Measurements from ENCODE around the gene ASIC1. TPM values are rescaled to one million over a fixed set of nuclear protein-coding genes. Genes with fewer than 3 reads are reported as not detected.

Gene ASIC1
- total RNA-seq, 1 donor: under 0.01 TPM

- Histone ChIP-seq H3K27me3 (ENCODE audit: insufficient read depth, low read length) (no peaks in the 10 kb centered on the region), H3K4me1 (ENCODE audit: insufficient read depth, low read length) (peaks cover 36% of the 10 kb centered on the region), H3K4me3 (ENCODE audit: low read length) (peak within 1 kb of the TSS; percentile 98)
Measured at GRCh38 chr12:50111693-50112455, 54.5 kb downstream of the ASIC1 start, which contains the start of gene COX14. Gene COX14 (plus strand): TSS chr12:50112236. CDS start chr12:50120044, 7,808 bp downstream.

DNA sequence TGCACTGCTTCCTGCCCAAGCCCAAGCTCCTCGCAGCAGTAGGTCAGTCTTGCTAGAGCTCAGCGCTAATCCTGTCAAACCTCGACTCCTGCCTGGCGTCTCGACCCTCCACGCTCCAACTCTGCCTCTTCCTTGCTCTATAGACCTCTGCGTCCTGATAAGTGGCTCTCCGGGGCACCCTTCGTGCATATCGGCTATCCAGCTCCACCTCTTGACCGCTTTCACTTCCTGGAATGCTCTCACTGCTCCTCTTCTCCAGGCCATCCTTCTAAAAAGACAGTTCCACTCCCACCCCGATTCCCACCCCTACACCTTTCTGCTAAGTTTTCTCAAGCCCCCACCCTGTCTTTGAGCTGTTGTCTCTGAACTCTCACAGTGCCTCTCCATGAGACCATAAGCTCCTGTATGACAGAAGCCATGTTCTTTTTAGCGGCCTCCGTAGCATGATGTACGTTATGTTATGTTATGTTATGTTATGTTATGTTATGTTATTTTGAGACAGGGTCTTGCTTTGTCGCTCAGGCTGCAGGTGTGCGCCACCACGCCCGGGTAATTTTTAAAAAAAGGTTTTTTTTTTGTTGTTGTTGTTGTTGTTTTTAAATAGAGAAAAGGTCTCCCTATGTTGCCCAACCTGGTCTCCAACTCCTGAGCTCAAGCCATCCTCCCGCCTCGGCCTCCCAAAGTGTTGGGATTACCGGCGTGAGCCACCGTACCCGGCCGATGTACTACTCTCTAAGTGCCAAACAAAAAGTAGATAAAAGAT, 55.2 kb downstream of the ASIC1 start:
- Histone ChIP-seq H3K9me3 (ENCODE audit: low read depth, low read length) (no peaks in the 10 kb centered on the region), H3K4me3 (ENCODE audit: low read length) (peak overlapping the region; percentile 98), H3K27me3 (ENCODE audit: insufficient read depth, low read length) (no peaks in the 10 kb centered on the region), H3K4me1 (ENCODE audit: insufficient read depth, low read length) (peaks cover 36% of the 10 kb centered on the region)

More at GRCh38 chr12:50111693-50112455, 54.5 kb downstream of the ASIC1 start, which contains the start of gene COX14:
- no peaks in the 10 kb centered on the region for H3K9me3 ChIP-seq (ENCODE audit: low read depth, low read length)

- H3K9me3 ChIP-seq (ENCODE audit: low read depth, low read length): no peaks in the 10 kb centered on the region
- H3K4me1 ChIP-seq (ENCODE audit: insufficient read depth, low read length): peaks cover 22% of the 10 kb centered on the region
Measured at GRCh38 chr12:50117057-50117622, 59.7 kb downstream of the ASIC1 start.

DNA sequence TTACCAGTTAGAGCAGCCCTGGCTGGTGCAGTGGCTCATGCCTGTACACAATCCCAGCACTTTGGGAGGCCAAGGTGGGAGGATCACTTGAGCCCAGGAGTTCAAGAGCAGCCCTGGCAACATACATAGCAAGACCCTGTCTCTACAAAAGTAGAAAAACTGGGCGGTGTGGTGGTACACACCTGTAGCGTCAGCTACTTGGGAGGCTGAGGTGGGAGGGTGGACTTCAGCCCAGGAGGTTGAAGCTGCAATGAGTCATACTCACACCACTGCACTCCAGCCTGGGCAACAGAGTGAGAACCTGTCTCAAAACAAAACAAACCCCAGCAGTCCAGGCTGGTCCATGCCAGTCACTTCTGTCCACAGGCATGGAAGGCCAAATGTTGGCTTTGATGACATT, 62.0 kb downstream of the ASIC1 start:
- Histone ChIP-seq H3K4me1 (ENCODE audit: insufficient read depth, low read length) (peaks cover 5% of the 10 kb centered on the region), H3K4me3 (ENCODE audit: low read length) (no peak overlapping the region)

More at GRCh38 chr12:50117057-50117622, 59.7 kb downstream of the ASIC1 start:
- Histone ChIP-seq H3K27me3 (ENCODE audit: insufficient read depth, low read length) (no peaks in the 10 kb centered on the region), H3K4me3 (ENCODE audit: low read length) (no peak overlapping the region)

DNA sequence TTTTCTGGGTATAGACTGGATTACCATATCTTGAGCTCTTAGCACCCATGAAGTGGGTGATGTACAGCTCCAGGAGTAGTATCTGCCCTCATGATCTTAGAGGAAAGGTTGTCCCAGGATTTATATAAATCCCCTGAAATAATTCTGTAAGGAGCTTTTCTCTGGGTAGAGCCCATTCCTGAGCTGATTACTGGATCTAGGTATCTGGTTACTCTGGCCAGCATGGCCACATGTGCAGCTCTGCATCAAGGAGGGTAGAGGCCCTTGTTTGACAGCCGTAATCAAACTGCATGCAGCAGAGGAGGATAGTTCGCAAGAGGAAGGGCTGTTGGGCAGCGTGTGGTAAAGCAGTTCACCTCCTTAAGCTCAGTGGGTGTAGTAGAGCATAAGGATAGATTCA, 63.1 kb downstream of the ASIC1 start:
- H3K9me3 ChIP-seq (ENCODE audit: low read depth, low read length): no peaks in the 10 kb centered on the region
- no peak overlapping the region for H3K4me3 ChIP-seq (ENCODE audit: low read length)
- peaks cover 8% of the 10 kb centered on the region for H3K4me1 ChIP-seq (ENCODE audit: insufficient read depth, low read length)
- H3K27me3 ChIP-seq (ENCODE audit: insufficient read depth, low read length): no peaks in the 10 kb centered on the region

More for the DNA sequence above, 62.0 kb downstream of the ASIC1 start:
- Histone ChIP-seq H3K9me3 (ENCODE audit: low read depth, low read length) (no peaks in the 10 kb centered on the region), H3K27me3 (ENCODE audit: insufficient read depth, low read length) (no peaks in the 10 kb centered on the region)

- no peak overlapping the region for H3K4me3 ChIP-seq (ENCODE audit: low read length)
- no peaks in the 10 kb centered on the region for H3K9me3 ChIP-seq (ENCODE audit: low read depth, low read length)
- H3K27me3 ChIP-seq (ENCODE audit: insufficient read depth, low read length): no peaks in the 10 kb centered on the region
- H3K4me1 ChIP-seq (ENCODE audit: insufficient read depth, low read length): peaks cover 8% of the 10 kb centered on the region
Measured at GRCh38 chr12:50120953-50121352, 63.6 kb downstream of the ASIC1 start.

DNA sequence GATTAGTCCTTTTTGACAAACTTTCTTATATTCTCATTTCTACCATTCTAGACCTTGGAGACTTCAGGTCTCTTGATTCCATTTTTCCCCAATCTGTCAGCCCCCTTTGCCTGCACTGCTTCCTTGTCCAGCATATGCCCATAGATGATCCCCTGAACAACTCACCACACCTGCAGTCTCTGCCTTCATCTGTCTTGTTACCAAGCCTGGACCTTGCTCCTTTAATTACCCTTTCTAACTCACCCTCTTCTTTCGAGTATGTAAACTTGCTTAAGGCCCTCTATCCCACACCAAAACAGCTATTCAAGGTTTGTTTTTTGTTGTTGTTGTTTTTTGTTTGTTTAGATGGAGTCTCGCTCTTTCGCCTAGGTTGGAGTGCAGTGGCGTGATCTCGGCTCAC, 64.2 kb downstream of the ASIC1 start:
- no peaks in the 10 kb centered on the region for H3K9me3 ChIP-seq (ENCODE audit: low read depth, low read length)
- peaks cover 8% of the 10 kb centered on the region for H3K4me1 ChIP-seq (ENCODE audit: insufficient read depth, low read length)
- H3K4me3 ChIP-seq (ENCODE audit: low read length): no peak overlapping the region
- no peaks in the 10 kb centered on the region for H3K27me3 ChIP-seq (ENCODE audit: insufficient read depth, low read length)

DNA sequence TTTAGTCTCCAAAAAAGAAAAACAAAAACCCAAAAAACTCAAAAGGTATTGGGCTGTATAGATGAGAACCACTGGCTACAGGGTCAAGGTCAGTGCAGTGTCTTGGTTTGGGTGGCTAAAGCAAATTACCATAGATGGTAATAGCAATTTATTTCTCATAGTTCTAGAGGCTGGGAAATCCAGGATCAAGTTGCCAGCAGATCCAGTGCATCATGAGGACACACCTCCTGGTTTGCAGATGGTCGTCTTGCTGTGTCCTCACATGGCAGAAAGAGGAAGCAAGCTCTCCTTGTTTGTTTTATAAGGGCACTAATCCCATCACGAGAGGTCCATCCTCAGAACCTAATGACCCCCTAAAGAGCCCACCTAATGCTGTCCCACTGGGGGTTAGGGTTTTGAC, 65.8 kb downstream of the ASIC1 start:
- Histone ChIP-seq H3K4me3 (ENCODE audit: low read length) (no peak overlapping the region), H3K9me3 (ENCODE audit: low read depth, low read length) (no peaks in the 10 kb centered on the region), H3K4me1 (ENCODE audit: insufficient read depth, low read length) (peaks cover 8% of the 10 kb centered on the region), H3K27me3 (ENCODE audit: insufficient read depth, low read length) (no peaks in the 10 kb centered on the region)

DNA sequence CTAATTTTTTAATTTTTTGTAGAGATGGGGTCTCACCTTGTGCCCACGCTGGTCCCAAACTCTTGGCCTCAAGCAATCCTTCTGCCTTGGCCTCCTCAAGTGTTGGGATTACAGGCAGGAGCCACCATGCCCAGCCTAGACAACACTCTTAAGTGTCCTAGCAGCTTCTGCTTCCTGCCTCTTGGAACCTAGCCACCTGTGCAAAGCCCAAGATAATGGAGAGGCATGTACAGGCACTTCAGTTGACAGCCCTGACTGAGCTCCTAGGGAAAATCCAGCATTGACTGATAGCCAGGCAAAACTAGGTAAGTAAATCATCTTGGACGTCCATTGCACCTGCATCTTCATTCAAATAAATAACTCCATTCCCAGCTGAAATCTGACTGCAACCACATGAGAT, 70.2 kb downstream of the ASIC1 start:
- no peaks in the 10 kb centered on the region for H3K27me3 ChIP-seq (ENCODE audit: insufficient read depth, low read length)
- H3K4me1 ChIP-seq (ENCODE audit: insufficient read depth, low read length): peaks cover 8% of the 10 kb centered on the region
- H3K9me3 ChIP-seq (ENCODE audit: low read depth, low read length): no peaks in the 10 kb centered on the region
- H3K4me3 ChIP-seq (ENCODE audit: low read length): no peak overlapping the region

GRCh38 chr12:50129290-50129689, 71.9 kb downstream of the ASIC1 start:
- peaks cover 8% of the 10 kb centered on the region for H3K4me1 ChIP-seq (ENCODE audit: insufficient read depth, low read length)
- no peaks in the 10 kb centered on the region for H3K9me3 ChIP-seq (ENCODE audit: low read depth, low read length)
- H3K4me3 ChIP-seq (ENCODE audit: low read length): no peak overlapping the region
- no peaks in the 10 kb centered on the region for H3K27me3 ChIP-seq (ENCODE audit: insufficient read depth, low read length)

- H3K4me3 ChIP-seq (ENCODE audit: low read length): no peak overlapping the region
- H3K9me3 ChIP-seq (ENCODE audit: low read depth, low read length): no peaks in the 10 kb centered on the region
- H3K27me3 ChIP-seq (ENCODE audit: insufficient read depth, low read length): no peaks in the 10 kb centered on the region
- H3K4me1 ChIP-seq (ENCODE audit: insufficient read depth, low read length): peaks cover 3% of the 10 kb centered on the region
Measured at GRCh38 chr12:50132505-50133135, 75.2 kb downstream of the ASIC1 start.

Other genes starting within 250 kb of the ASIC1 start
- 13.7 TPM for gene NCKAP5L, start 229.2 kb upstream of the ASIC1 start, total RNA-seq
- gene BCDIN3D, start 214.5 kb upstream of the ASIC1 start, total RNA-seq: 4.7 TPM
- gene FAIM2, start 153.7 kb upstream of the ASIC1 start, total RNA-seq: not detected
- not detected for gene AQP2, start 106.9 kb upstream of the ASIC1 start, total RNA-seq
- not detected for gene AQP5, start 95.7 kb upstream of the ASIC1 start, total RNA-seq
- gene AQP6, start 84.6 kb upstream of the ASIC1 start, total RNA-seq: not detected
- gene RACGAP1, start 32.1 kb upstream of the ASIC1 start, total RNA-seq: 3.7 TPM
- gene SMARCD1, start 27.7 kb downstream of the ASIC1 start, total RNA-seq: 74.3 TPM
- 0.21 TPM for gene GPD1, start 46.4 kb downstream of the ASIC1 start, total RNA-seq
- gene COX14, start 54.6 kb downstream of the ASIC1 start, total RNA-seq: 34.3 TPM
- 30.3 TPM for gene CERS5, start 109.8 kb downstream of the ASIC1 start, total RNA-seq
- gene LIMA1, start 225.9 kb downstream of the ASIC1 start, total RNA-seq: 4.4 TPM